Kidney epithelial cell (primary cell): ENCODE data around the gene ZNF423. TPM values are rescaled to one million over a fixed set of nuclear protein-coding genes. Genes with fewer than 3 reads are reported as not detected.

Experiments used
- DNase-seq: peaks from one replicate; pipeline ENCODE4 v3.0.0-alpha.2; 2010; ENCODE audit warnings: low read depth
- H3K27me3 ChIP-seq: 2 replicates; pipeline ENCODE4 v1.6.0; 2011; ENCODE audit warnings: low read length; ENCODE audit not compliant: control insufficient read depth, insufficient read depth
- H3K36me3 ChIP-seq: 2 replicates; pipeline ENCODE4 v1.5.1; 2011; ENCODE audit warnings: low read length; ENCODE audit not compliant: control insufficient read depth, insufficient read depth
- H3K4me3 ChIP-seq: 2 replicates; pipeline ENCODE4 v1.5.1; 2011; ENCODE audit warnings: low read depth, mild to moderate bottlenecking, control low read depth, low read length
- CTCF ChIP-seq: IDR thresholded peaks from 2 replicates; pipeline ENCODE4 v1.5.1; 2011; ENCODE audit warnings: mild to moderate bottlenecking, moderate library complexity, low read length, control low read depth, inconsistent platforms; ENCODE audit not compliant: insufficient read depth, poor library complexity, severe bottlenecking
- total RNA-seq: library from RNA; depleted of rRNA; stranded (reverse); fragments of >200 nt; gene quantifications from 2 replicates; pipeline ENCODE4 v1.2.3, GENCODE V29; 2015

Gene ZNF423
- total RNA-seq, 1 donor from 2014 or later, result 3.6 TPM

DNA sequence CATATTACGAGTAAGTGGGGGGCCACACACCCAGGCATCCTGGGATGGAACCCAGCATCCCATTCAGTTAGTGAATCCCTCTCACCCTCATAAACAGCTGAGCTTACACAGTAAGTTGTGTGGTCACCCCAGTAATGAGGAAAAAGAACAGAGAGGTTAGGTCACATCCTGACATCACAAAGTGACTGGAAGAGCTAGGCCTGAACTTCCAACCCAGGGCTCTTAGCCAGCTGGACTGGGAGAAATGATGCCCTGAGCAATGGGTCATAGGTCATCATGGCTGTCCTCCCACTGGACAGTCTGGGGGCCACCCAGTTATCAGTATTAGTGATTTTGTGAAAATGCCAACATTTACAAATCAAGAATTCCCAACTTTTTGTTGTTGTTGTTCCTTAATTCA is 205.3 kb downstream of the ZNF423 start:
- TF ChIP-seq CTCF, result no peak
- DNase-seq, result no peak
- no peak overlapping the region for H3K4me3 ChIP-seq
- no peaks in the 10 kb centered on the region for H3K36me3 ChIP-seq
- H3K27me3 ChIP-seq, result no peaks in the 10 kb centered on the region

GRCh38 chr16:49649013-49649765 is 206.7 kb downstream of the ZNF423 start:
- no peak for TF ChIP-seq CTCF
- Histone ChIP-seq H3K4me3 (no peak overlapping the region), H3K36me3 (no peaks in the 10 kb centered on the region), H3K27me3 (no peaks in the 10 kb centered on the region)
- peak; percentile 79 for DNase-seq

DNA sequence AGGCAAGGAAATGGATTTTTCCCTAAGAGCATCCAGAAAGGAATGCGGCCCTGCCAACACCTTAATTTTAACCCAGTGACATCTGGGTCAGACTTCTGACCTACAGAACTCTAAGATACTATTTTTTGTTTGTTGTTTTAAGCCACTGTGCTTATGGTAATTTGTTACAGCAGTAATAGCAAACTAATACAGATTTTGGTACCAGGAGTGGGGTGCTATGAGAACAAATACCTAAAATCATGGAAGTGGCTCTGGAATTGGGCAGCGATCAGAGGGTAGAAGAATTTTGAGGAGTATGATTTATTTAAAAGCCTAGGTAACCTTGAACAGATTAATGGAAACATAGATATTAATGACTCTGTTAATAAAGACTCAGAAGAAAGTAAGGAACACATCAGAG is 208.2 kb downstream of the ZNF423 start:
- no peak for DNase-seq
- no peak for TF ChIP-seq CTCF
- Histone ChIP-seq H3K4me3 (no peak overlapping the region), H3K36me3 (no peaks in the 10 kb centered on the region), H3K27me3 (no peaks in the 10 kb centered on the region)

- H3K27me3 ChIP-seq, result no peaks in the 10 kb centered on the region
- TF ChIP-seq CTCF, result no peak
- no peak overlapping the region for H3K4me3 ChIP-seq
- H3K36me3 ChIP-seq, result no peaks in the 10 kb centered on the region
- no peak for DNase-seq
These were observed 210.6 kb downstream of the ZNF423 start for GRCh38 chr16:49645263-49645662.

- Histone ChIP-seq H3K27me3 (no peaks in the 10 kb centered on the region), H3K36me3 (no peaks in the 10 kb centered on the region), H3K4me3 (no peak overlapping the region)
- DNase-seq, result no peak
- peak; percentile 25 for TF ChIP-seq CTCF
These were observed 211.8 kb downstream of the ZNF423 start for GRCh38 chr16:49644145-49644463.
